ENCODE data around the gene PLVAP. TPM values are rescaled to one million over a fixed set of nuclear protein-coding genes. Genes with fewer than 3 reads are reported as not detected.

Gene PLVAP
- total and polyA plus RNA-seq, 9 of the 15 experiments (the other 6 are each of a cell fraction or from before 2014, with no cell fraction given) = 0.09 to 0.84 (median 0.51) TPM; not detected in 4

DNA sequence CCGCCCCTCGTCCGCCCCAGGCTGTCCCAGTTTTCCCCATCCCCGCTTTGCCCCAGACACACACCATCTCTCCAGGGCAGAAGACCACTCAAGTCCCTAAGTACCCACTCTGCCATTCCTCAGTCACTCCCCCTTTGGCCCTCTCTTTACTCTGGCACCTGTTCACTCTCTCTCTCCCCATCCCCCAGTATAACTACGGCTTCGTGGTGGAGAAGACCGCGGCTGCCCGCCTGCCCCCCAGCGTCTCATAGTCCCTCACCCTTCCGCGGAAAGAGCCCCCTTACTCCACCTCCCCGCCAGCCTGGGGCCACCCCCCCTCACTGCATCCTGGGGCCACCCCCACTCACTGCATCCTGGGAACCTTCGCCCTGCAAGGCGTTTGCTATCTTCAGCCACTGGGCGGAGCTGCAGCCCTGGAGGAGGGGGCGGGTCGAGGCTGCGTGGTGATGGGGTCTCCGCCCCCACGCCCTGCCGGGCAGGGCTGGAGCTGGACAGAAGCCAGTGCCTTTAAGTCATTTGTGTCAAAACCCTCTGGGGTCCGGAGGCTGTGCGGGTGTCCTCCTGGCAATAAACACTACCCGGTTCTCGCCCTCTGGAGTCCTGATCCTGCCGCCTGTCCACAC, 47.7 kb upstream of the PLVAP start (continued):
- TF ChIP-seq MYC (IDR thresholded peaks at IDR 0.05; ENCODE audit: low read depth, low read length) (0 out of 2 replicates have a peak, but pooled peaks have one; percentile 45), MYC (CRISPR knock-in tag; IDR thresholded peaks at IDR 0.05; ENCODE audit: borderline replicate concordance, low read depth) (no peak), SRSF1 (IDR thresholded peaks at IDR 0.05; ENCODE audit: low read depth, low read length) (no peak), ELF2 (CRISPR knock-in tag; IDR thresholded peaks at IDR 0.05) (no peak), ZFP30 (CRISPR knock-in tag; IDR thresholded peaks at IDR 0.05; ENCODE audit: borderline replicate concordance) (no peak), KAT7 (CRISPR knock-in tag; IDR thresholded peaks at IDR 0.05; ENCODE audit: borderline replicate concordance) (no peak), ZNF764 (CRISPR knock-in tag; IDR thresholded peaks at IDR 0.05; ENCODE audit: low read depth) (no peak), ZNF436 (CRISPR knock-in tag; IDR thresholded peaks at IDR 0.05) (no peak), ZNF696 (CRISPR knock-in tag; conservative IDR thresholded peaks at IDR 0.05) (no peak), ARID1B (IDR thresholded peaks at IDR 0.05) (no peak; the same call in 1 of the 2 replicates), SMAD2 (IDR thresholded peaks at IDR 0.05; ENCODE audit: low read depth, low read length) (no peak), U2AF1 (optimal IDR thresholded peaks at IDR 0.05; ENCODE audit: low read depth, low read length) (no peak), ZNF277 (CRISPR knock-in tag; IDR thresholded peaks at IDR 0.05; ENCODE audit: borderline replicate concordance) (no peak), TARDBP (IDR thresholded peaks at IDR 0.05) (no peak), KAT2B (IDR thresholded peaks at IDR 0.05; ENCODE audit: low read depth, low read length) (no peak), NEUROD1 (IDR thresholded peaks at IDR 0.05; ENCODE audit: borderline replicate concordance, low read depth, low read length, partially characterized antibody) (peak; percentile 46), PHB2 (IDR thresholded peaks at IDR 0.05; ENCODE audit: low read depth) (no peak), ELF1 (tag; IDR thresholded peaks at IDR 0.05) (no peak), MAZ (CRISPR knock-in tag; conservative IDR thresholded peaks at IDR 0.05 in 1 of 2, IDR thresholded peaks at IDR 0.05 in 1 of 2) (peak in 1 of 2 experiments; percentile 89; a peak in 2 of 4 replicates), ZNF347 (CRISPR knock-in tag; IDR thresholded peaks at IDR 0.05; ENCODE audit: low read depth) (no peak), ZNF232 (CRISPR knock-in tag; IDR thresholded peaks at IDR 0.05) (no peak)
- TF ChIP-seq, protein P1, sequence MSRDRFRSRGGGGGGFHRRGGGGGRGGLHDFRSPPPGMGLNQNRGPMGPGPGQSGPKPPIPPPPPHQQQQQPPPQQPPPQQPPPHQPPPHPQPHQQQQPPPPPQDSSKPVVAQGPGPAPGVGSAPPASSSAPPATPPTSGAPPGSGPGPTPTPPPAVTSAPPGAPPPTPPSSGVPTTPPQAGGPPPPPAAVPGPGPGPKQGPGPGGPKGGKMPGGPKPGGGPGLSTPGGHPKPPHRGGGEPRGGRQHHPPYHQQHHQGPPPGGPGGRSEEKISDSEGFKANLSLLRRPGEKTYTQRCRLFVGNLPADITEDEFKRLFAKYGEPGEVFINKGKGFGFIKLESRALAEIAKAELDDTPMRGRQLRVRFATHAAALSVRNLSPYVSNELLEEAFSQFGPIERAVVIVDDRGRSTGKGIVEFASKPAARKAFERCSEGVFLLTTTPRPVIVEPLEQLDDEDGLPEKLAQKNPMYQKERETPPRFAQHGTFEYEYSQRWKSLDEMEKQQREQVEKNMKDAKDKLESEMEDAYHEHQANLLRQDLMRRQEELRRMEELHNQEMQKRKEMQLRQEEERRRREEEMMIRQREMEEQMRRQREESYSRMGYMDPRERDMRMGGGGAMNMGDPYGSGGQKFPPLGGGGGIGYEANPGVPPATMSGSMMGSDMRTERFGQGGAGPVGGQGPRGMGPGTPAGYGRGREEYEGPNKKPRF (IDR thresholded peaks at IDR 0.05; ENCODE audit: low read depth, low read length) = no peak
- TF ChIP-seq, protein P2, sequence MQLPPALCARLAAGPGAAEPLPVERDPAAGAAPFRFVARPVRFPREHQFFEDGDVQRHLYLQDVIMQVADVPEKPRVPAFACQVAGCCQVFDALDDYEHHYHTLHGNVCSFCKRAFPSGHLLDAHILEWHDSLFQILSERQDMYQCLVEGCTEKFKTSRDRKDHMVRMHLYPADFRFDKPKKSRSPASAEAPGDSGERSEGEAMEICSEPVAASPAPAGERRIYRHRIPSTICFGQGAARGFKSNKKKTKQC (CRISPR knock-in tag; IDR thresholded peaks at IDR 0.05) = no peak
- TF ChIP-seq, protein P3, sequence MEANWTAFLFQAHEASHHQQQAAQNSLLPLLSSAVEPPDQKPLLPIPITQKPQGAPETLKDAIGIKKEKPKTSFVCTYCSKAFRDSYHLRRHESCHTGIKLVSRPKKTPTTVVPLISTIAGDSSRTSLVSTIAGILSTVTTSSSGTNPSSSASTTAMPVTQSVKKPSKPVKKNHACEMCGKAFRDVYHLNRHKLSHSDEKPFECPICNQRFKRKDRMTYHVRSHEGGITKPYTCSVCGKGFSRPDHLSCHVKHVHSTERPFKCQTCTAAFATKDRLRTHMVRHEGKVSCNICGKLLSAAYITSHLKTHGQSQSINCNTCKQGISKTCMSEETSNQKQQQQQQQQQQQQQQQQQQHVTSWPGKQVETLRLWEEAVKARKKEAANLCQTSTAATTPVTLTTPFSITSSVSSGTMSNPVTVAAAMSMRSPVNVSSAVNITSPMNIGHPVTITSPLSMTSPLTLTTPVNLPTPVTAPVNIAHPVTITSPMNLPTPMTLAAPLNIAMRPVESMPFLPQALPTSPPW (CRISPR knock-in tag; IDR thresholded peaks at IDR 0.05) = peak; percentile 94

All from K562 (cell line).